Central memory CD8-positive, alpha-beta T cell (primary cell): ENCODE data around the gene RNF13.
A peak's percentile ranks its signal among the peaks of the same experiment; 100 is the strongest.

Experiments used
- ATAC-seq: fragments of 150-1000 bp; cut with Tn5 transposase; replicated peaks from 2 replicates; pipeline ENCODE4 v1.10.0; 2022; ENCODE audit warnings: mild to moderate bottlenecking, moderate FRiP score, moderate number of reproducible peaks; ENCODE audit not compliant: poor library complexity, severe bottlenecking; ENCODE audit errors: extremely low read depth
- DNase-seq, 2 donors: peaks; one replicate each; pipeline ENCODE4 v3.0.0; 2021; ENCODE audit warnings: low spot score in 2 of 2
- H3K27ac Mint-ChIP-seq: one replicate; pipeline ENCODE4 v1.8.0; 2022; ENCODE audit warnings: low read depth, mild to moderate bottlenecking, moderate library complexity, mixed read lengths
- H3K27me3 Mint-ChIP-seq: one replicate; pipeline ENCODE4 v1.8.0; 2022; ENCODE audit warnings: mixed read lengths
- H3K36me3 Mint-ChIP-seq: one replicate; pipeline ENCODE4 v1.8.0; 2022; ENCODE audit warnings: mild to moderate bottlenecking, moderate library complexity, mixed read lengths; ENCODE audit not compliant: insufficient read depth
- H3K4me1 Mint-ChIP-seq: one replicate; pipeline ENCODE4 v1.8.0; 2022; ENCODE audit warnings: mixed read lengths
- H3K4me3 Mint-ChIP-seq: one replicate; pipeline ENCODE4 v1.8.0; 2022; ENCODE audit warnings: mild to moderate bottlenecking, moderate library complexity, mixed read lengths
- H3K9me3 Mint-ChIP-seq: one replicate; pipeline ENCODE4 v1.8.0; 2022; ENCODE audit warnings: mixed read lengths

The RNF13 gene

GRCh38 chr3:149892371-149892770 is 79.4 kb downstream of the RNF13 start:
- DNase-seq: no peak
- no peak overlapping the region for H3K4me3 Mint-ChIP-seq
- no peaks in the 10 kb centered on the region for H3K27me3 Mint-ChIP-seq
- H3K9me3 Mint-ChIP-seq: no peaks in the 10 kb centered on the region
- peaks cover 15% of the 10 kb centered on the region for H3K4me1 Mint-ChIP-seq
- H3K27ac Mint-ChIP-seq: no peak overlapping the region
- no peak for ATAC-seq
- H3K36me3 Mint-ChIP-seq: peaks cover 9% of the 10 kb centered on the region

GRCh38 chr3:149894205-149894604 is 81.2 kb downstream of the RNF13 start:
- Mint-ChIP-seq H3K27ac (no peak overlapping the region), H3K9me3 (no peaks in the 10 kb centered on the region), H3K4me3 (no peak overlapping the region), H3K4me1 (peaks cover 24% of the 10 kb centered on the region), H3K27me3 (no peaks in the 10 kb centered on the region), H3K36me3 (peaks cover 7% of the 10 kb centered on the region)
- ATAC-seq (no peak), DNase-seq (no peak)

GRCh38 chr3:149895339-149895738 is 82.3 kb downstream of the RNF13 start:
- H3K4me3 Mint-ChIP-seq: no peak overlapping the region
- H3K36me3 Mint-ChIP-seq: peaks cover 4% of the 10 kb centered on the region
- no peaks in the 10 kb centered on the region for H3K27me3 Mint-ChIP-seq
- H3K4me1 Mint-ChIP-seq: peaks cover 19% of the 10 kb centered on the region
- no peaks in the 10 kb centered on the region for H3K9me3 Mint-ChIP-seq
- H3K27ac Mint-ChIP-seq: no peak overlapping the region
- ATAC-seq (no peak), DNase-seq (no peak)

DNA sequence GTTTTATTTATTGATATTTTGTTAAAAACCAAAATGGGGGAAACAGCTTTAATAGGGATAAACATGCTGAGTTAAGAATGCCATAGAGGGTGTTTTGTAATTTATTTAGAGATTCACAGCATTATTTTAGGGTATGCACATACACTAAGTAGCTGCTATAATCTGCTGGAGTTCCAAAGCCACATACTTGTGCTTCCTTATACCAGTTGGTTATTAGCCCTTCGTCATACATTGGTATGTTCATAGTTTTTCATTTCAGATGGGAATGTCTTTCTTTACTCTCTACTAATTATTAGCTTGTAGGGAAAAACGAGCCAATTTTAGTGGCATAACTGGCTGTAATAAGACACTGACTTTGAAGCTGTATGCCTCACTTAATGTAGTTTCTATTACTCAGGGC is 82.8 kb downstream of the RNF13 start:
- H3K36me3 Mint-ChIP-seq: peaks cover 4% of the 10 kb centered on the region
- ATAC-seq: no peak
- H3K9me3 Mint-ChIP-seq: no peaks in the 10 kb centered on the region
- H3K4me1 Mint-ChIP-seq: peaks cover 14% of the 10 kb centered on the region
- H3K4me3 Mint-ChIP-seq: no peak overlapping the region
- H3K27ac Mint-ChIP-seq: no peak overlapping the region
- no peak for DNase-seq
- H3K27me3 Mint-ChIP-seq: no peaks in the 10 kb centered on the region

DNA sequence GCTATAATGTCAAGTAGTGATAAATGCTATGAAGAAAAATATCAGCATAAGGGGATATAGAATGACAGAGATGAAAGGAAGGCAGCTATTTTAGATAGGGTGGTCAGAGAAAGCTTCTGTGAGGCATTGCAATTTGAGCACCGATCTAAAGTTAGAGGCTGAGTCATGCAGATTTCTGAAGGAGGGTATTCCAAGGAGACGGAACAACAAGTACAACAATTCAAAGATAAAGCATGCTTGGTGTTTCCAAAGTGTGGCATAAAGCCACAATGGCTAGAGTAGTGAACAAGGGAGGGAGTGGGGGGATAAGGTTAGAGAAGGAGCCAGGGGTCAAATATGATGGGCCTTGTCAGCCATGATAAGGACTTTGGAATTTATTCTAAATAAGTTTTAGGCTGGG is 85.8 kb downstream of the RNF13 start:
- peaks cover 13% of the 10 kb centered on the region for H3K4me1 Mint-ChIP-seq
- ATAC-seq: no peak
- DNase-seq: no peak
- H3K4me3 Mint-ChIP-seq: no peak overlapping the region
- peaks cover 4% of the 10 kb centered on the region for H3K36me3 Mint-ChIP-seq
- H3K9me3 Mint-ChIP-seq: no peaks in the 10 kb centered on the region
- peak overlapping the region; percentile 32 for H3K27ac Mint-ChIP-seq
- no peaks in the 10 kb centered on the region for H3K27me3 Mint-ChIP-seq

DNA sequence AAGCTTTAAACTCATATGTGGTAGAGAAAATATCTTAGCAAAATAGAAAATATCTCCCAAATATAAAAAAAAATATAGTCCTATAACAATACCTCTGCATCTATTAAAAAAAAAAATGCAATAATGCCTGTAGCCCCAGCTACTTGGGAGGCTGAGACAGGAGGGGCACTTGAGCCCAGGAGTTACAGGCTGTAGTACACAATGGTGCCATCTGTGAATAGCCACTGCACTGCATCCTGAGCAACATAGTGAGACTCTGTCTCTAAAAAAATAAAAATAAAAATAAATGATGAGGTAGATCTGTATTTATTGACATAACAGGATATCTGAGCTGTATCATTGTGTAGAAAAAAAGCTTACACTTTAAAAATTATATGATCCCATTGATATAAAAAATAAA is 87.3 kb downstream of the RNF13 start:
- peaks cover 4% of the 10 kb centered on the region for H3K36me3 Mint-ChIP-seq
- H3K9me3 Mint-ChIP-seq: no peaks in the 10 kb centered on the region
- H3K4me3 Mint-ChIP-seq: no peak overlapping the region
- ATAC-seq (no peak), DNase-seq (no peak)
- H3K27me3 Mint-ChIP-seq: no peaks in the 10 kb centered on the region
- H3K4me1 Mint-ChIP-seq: peaks cover 13% of the 10 kb centered on the region
- H3K27ac Mint-ChIP-seq: no peak overlapping the region

GRCh38 chr3:149901770-149902169 is 88.8 kb downstream of the RNF13 start:
- H3K9me3 Mint-ChIP-seq: no peaks in the 10 kb centered on the region

GRCh38 chr3:149902498-149903139 is 89.6 kb downstream of the RNF13 start:
- H3K27me3 Mint-ChIP-seq: no peaks in the 10 kb centered on the region
- H3K4me3 Mint-ChIP-seq: no peak overlapping the region
- H3K36me3 Mint-ChIP-seq: no peaks in the 10 kb centered on the region
- DNase-seq: no peak
- peaks cover 13% of the 10 kb centered on the region for H3K4me1 Mint-ChIP-seq
- no peaks in the 10 kb centered on the region for H3K9me3 Mint-ChIP-seq
- peak overlapping the region; percentile 1 for H3K27ac Mint-ChIP-seq
- ATAC-seq: no peak

More at GRCh38 chr3:149901770-149902169, 88.8 kb downstream of the RNF13 start:
- Mint-ChIP-seq H3K4me1 (peaks cover 13% of the 10 kb centered on the region), H3K27ac (no peak overlapping the region), H3K27me3 (no peaks in the 10 kb centered on the region), H3K36me3 (peaks cover 2% of the 10 kb centered on the region), H3K4me3 (no peak overlapping the region)
- DNase-seq (no peak), ATAC-seq (no peak)

- H3K4me3 Mint-ChIP-seq: no peak overlapping the region
- no peaks in the 10 kb centered on the region for H3K9me3 Mint-ChIP-seq
- H3K4me1 Mint-ChIP-seq: peaks cover 16% of the 10 kb centered on the region
- no peak for DNase-seq
- no peaks in the 10 kb centered on the region for H3K27me3 Mint-ChIP-seq
- H3K36me3 Mint-ChIP-seq: peaks cover 7% of the 10 kb centered on the region
- H3K27ac Mint-ChIP-seq: no peak overlapping the region
- ATAC-seq: no peak
Observed at GRCh38 chr3:149906036-149906435, 93.0 kb downstream of the RNF13 start.

GRCh38 chr3:149908424-149908957 is 95.5 kb downstream of the RNF13 start:
- Mint-ChIP-seq H3K9me3 (no peaks in the 10 kb centered on the region), H3K4me1 (peaks cover 13% of the 10 kb centered on the region), H3K36me3 (peaks cover 14% of the 10 kb centered on the region), H3K4me3 (no peak overlapping the region), H3K27me3 (no peaks in the 10 kb centered on the region), H3K27ac (no peak overlapping the region)
- DNase-seq (no peak), ATAC-seq (no peak)

DNA sequence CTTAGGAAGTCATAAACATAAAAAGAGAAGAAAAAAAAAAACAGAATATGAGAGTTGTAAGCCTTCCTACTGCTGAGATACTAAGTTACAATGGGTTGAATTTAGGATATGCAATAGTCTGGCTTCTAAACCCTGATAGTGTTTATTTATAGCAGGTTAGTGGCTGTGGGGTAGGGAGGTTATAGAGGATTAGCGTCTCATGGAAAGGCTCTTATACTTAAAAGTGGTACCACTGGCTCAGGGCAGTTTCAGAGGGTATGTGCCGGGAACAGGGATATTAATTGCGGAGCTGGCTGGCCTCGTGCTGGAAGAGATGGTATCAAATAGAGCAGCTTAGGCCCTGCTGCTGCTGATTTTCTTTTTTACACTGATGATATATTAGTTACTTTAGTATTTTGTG is 96.9 kb downstream of the RNF13 start:
- peak overlapping the region; percentile 23 for H3K27ac Mint-ChIP-seq
- ATAC-seq (no peak), DNase-seq (no peak)
- H3K4me1 Mint-ChIP-seq: peaks cover 13% of the 10 kb centered on the region
- no peaks in the 10 kb centered on the region for H3K27me3 Mint-ChIP-seq
- no peaks in the 10 kb centered on the region for H3K9me3 Mint-ChIP-seq
- no peak overlapping the region for H3K4me3 Mint-ChIP-seq
- peaks cover 20% of the 10 kb centered on the region for H3K36me3 Mint-ChIP-seq

GRCh38 chr3:149917124-149917667 is 104.2 kb downstream of the RNF13 start:
- Mint-ChIP-seq H3K36me3 (peaks cover 26% of the 10 kb centered on the region), H3K9me3 (no peaks in the 10 kb centered on the region), H3K4me3 (no peak overlapping the region), H3K27me3 (no peaks in the 10 kb centered on the region), H3K4me1 (no peaks in the 10 kb centered on the region), H3K27ac (no peak overlapping the region)
- no peak for ATAC-seq
- DNase-seq: no peak

DNA sequence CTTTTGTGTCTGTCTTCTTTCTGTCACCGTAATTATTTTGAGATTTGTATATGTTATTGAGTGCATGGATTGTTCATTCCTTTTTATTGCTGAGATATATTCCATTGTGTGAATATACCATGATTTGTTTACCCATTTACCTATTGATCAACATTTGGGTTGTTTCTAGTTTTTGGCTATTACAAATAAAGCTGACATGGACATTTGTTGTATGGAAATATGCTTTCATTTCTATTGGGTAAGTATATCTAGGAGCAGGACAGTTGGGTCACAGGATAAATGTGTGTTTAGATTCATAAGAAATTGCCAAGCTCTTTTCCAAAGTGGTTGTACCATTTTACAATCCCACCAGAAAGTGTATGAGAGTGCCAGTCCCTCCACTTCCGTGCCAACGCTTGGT is 106.5 kb downstream of the RNF13 start:
- DNase-seq (no peak), ATAC-seq (no peak)
- H3K27ac Mint-ChIP-seq: no peak overlapping the region
- peaks cover 19% of the 10 kb centered on the region for H3K36me3 Mint-ChIP-seq
- H3K9me3 Mint-ChIP-seq: no peaks in the 10 kb centered on the region
- no peaks in the 10 kb centered on the region for H3K4me1 Mint-ChIP-seq
- no peak overlapping the region for H3K4me3 Mint-ChIP-seq
- no peaks in the 10 kb centered on the region for H3K27me3 Mint-ChIP-seq
